ENCODE measurements around the gene CBX8.

The CBX8 gene

DNA sequence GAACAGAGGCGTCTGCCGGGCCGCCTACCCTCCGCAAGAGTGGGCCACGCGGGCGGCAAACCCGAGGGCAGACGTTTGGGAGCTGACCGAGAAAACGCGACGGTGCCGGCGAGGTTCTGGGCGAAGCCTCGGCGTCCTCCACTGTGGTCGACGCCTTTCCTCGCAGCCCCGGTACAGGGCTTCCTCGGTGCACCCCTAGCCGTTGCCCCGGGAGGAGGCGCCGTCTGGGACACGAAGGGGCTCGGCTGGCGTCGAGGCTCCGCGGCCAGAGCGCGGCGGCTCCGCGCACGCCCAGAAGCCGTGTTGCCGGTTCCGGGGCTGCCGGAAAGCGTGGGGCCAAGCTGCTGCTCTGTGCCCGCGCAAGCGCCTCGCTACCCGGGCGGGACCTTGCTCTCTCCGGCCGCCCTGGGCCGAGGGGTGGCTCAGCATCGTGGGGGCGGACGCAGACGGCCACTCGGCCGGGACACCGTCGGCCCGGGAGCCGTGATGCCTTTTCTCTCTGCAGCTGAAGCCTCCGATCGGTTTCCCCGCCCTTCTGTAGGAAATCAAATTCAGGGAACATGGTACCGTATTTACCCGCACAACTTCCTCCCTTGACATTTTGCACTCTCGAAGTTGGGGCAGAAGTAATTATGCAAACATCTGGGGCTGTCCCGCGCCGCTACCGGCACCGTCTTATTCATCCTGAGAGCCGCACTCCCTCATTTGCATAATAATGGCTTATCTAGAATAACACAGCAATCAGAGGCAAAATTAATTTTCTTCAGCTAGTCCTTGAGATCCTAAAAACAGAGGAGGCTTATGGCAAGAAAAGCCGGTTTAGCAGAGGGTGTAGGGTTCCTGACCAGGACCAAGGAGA, 7.3 kb upstream of the CBX8 start:
- no peak for DNase-seq

- DNase-seq: no peak
Observed at GRCh38 chr17:79803421-79803996, 6.6 kb upstream of the CBX8 start.

DNA sequence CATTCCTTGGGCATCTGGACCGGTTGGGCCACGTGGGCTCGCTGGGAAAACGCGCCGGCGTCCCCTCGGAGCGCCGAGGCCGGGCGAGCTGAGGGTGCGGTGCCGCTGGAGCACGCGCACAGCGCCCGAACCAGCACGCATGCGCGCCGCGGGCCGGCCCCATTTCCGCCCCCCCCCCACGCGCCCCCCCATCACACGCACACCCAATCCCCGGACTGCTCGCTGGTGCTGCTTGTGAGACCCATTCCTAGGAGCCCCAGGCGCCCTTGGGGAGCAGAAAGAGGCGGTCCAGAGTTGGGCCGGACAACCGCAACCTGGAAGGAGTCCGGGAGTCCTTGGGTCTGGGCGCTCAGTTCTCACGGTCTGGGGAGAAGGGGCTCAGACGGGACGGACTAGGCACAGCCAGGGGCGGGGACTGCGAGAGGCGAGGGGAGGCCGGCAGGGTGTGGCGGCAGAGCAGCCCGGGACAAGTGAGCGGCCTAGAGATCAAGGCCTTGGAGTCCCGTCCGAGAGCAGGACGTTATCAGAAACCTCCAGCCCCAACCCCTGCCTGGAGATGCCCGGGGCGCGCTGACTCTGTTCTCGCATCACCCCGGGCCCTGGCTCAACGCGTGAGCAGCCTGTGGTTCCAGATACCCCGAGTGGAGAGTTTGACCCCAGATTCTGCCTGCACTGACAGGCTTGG, 6.0 kb upstream of the CBX8 start:
- no peak for DNase-seq

DNA sequence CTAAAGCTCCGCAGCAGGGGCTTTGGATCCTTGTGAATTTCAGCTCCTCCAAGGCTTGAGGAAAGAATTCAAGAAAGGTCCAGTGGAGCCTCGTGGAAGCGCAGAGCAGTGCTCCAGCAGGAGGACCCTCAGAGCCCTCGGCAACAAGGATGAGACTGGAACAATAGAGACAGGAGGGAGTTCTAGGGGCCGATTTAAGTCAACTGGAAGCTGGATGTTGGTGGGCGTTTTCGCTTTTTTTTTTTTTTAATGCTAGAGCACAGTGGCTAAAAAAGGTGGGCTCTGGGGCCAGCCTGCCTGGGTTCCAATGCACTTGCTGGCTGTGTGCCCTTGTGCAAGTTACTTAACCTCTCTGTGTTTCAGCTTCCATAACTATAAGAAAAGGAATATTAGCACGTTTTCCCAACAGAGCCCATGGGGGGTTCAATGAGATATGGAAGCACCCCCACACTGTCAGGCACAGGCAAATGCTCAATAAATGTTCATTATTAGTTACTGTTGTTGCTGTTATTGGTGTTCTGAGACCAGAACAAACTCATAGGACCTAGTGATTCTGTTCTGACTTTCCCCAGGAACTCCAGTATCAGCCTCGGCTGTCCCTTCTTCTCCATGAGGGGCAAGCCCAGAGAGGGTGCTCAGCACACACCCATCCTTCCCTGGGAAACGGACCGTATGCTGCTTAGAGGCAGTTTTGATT, 5.3 kb upstream of the CBX8 start:
- no peak for DNase-seq

GRCh38 chr17:79801156-79802038, 4.5 kb upstream of the CBX8 start:
- DNase-seq: no peak

GRCh38 chr17:79800325-79801155, 3.7 kb upstream of the CBX8 start:
- no peak for DNase-seq

GRCh38 chr17:79799538-79800324, 2.9 kb upstream of the CBX8 start:
- DNase-seq: no peak

GRCh38 chr17:79799174-79799537, 2.3 kb upstream of the CBX8 start:
- DNase-seq: no peak

DNA sequence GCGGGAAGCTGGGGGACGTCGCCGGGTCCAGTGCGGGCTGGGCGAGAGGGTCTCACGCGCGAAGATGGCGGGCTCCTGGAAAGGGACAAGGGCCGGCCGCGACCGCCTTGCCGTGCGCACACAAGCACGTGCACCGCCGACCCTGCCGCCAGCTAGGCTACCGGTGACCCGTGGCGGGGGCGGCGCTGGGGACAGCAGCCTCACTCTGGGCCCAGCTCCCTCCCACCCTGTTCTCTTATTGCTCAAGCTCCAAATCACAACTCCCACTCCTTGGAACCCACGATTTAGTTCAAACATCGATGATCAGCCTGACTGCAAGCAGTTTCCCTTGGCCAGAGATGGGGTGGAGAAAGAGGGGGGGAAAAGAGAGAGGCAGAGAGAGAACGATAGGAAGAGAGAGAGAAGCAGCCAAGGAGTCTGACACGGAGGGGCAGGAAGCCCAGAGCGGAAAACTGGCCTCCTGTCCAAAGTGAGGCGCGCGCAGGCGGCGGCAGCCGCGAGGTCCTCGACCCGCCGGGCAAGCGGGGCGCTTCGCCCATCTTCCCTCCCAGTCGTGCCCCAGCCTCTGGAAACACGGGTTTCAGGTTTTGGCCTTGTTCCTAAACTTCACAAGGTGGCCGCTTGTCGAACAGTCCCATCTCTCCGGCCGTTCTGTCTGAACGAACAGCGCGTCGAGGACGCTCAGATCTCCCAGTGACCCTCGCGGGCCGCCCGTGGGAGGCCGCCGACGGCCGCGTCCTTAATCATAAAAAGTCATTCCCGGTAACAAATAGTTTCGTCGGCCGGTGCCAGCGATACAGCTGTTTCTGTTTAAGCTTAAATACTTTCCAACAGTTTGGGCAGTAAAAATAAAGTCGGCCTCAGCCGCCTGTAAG, 1.7 kb upstream of the CBX8 start:
- no peak for DNase-seq

- no peak for DNase-seq
Observed at GRCh38 chr17:79797492-79798298, 818 bp upstream of the CBX8 start.

- no peak for DNase-seq
Observed at GRCh38 chr17:79796444-79796762, 474 bp downstream of the CBX8 start.

DNA sequence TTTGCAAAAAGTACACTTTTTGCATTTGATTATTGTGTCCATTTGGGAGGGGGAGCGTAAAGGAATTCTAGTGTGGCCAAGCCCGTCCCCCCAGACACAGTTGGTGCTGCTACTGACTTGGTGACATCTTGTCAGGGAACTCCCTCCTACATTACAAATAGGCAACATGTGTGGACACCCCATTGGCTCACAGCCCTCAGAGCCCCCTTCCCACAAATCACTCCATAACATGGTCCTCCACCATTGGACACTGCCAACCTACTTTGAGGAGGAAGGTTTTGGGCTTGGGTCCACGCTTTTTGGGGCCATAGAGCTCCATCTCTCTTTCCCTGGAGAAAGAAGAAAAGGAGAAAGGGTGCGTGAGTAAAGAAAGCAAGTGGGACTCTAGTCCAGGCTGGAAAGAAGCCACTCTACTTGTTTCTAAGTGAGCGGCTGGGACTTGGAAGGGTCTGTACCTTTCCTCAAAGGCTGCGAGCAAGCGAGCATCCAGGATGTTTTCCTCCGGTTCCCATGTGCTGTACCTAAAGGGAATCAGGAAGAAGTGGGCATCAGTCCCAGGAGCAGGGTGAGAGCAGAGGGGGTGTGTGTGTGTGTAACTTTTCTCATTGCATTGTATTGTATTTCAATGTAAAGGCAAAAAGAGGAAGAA, 958 bp downstream of the CBX8 start:
- DNase-seq: no peak

- DNase-seq: no peak
Observed at GRCh38 chr17:79794659-79795511, 2.0 kb downstream of the CBX8 start.

- no peak for DNase-seq
Observed at GRCh38 chr17:79793924-79794304, 3.0 kb downstream of the CBX8 start.

GRCh38 chr17:79792984-79793923, 3.6 kb downstream of the CBX8 start:
- no peak for DNase-seq

DNA sequence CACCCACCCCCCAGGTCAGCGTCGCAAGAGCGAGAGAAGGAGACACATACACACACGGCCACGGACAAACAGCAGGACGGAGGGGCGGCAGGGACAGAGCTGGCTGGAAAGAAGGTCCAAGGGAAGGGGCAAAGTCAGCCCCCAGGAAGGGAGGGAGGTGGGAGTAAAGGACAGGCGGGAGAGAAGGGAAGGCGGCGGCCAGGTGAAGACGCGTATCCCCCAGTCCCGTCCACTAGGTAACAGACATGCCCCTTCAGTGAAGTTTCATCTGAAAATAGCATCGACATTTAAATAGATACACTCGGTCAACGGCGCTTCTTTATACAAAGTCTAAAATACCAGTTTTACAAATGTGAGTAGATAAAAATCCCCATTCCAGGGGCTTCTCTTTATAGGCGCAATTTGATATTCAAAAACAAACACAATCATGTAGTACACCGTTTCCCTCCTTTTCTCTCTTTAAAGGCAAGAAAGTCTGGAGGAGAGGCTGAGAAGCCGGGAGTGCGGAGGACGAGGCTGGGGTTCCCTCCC, 4.5 kb downstream of the CBX8 start:
- DNase-seq: no peak
